Astrocyte of the cerebellum (primary cell): Measurements from ENCODE around the gene GNAL.
"Not testable (repeated sequence)": the region's sequence is repeated elsewhere in the genome, so short reads cannot be mapped to it uniquely, and the experiment has no call there.

Source experiments
- DNase-seq: peaks from one replicate; pipeline ENCODE4 v3.0.0-alpha.2; 2011; ENCODE audit warnings: low read depth
- H3K4me3 ChIP-seq: 2 replicates; pipeline ENCODE4 v1.5.1; 2011; ENCODE audit warnings: mild to moderate bottlenecking, low read depth, low read length, moderate library complexity
- in situ Hi-C: cut with HindIII; loops from 2 replicates; pipeline ENCODE4 v1.10.0; 2017; ENCODE audit warnings: low sequenced_read_pairs
- TF ChIP-seq, protein P1 (sequence below): IDR thresholded peaks from 2 replicates; pipeline ENCODE4 v1.5.1; 2012; ENCODE audit warnings: low read length, low read depth, moderate library complexity, mild to moderate bottlenecking; ENCODE audit errors: missing control alignments

The GNAL gene

DNA sequence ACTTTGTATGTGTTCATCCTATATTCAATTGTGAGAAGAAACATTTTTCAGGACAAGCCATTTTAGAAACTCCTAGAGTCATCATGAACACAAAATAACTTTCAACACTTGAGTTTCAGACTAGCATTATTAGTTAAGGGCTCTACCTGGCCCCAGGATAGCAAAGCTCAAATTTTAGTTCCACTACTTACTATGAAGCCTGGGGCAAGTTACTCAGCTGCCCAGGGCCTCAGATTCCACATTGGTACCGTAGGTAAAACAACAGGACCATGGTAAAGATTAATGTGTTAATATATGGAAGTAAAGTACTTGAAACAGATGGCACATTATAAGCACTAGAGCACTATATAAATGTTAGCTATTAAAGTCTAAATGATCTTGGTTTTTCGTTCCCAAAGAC is 199.7 kb downstream of the GNAL start:
- no peak for DNase-seq
- in situ Hi-C loops, result no loop called here
- TF ChIP-seq, protein P1, sequence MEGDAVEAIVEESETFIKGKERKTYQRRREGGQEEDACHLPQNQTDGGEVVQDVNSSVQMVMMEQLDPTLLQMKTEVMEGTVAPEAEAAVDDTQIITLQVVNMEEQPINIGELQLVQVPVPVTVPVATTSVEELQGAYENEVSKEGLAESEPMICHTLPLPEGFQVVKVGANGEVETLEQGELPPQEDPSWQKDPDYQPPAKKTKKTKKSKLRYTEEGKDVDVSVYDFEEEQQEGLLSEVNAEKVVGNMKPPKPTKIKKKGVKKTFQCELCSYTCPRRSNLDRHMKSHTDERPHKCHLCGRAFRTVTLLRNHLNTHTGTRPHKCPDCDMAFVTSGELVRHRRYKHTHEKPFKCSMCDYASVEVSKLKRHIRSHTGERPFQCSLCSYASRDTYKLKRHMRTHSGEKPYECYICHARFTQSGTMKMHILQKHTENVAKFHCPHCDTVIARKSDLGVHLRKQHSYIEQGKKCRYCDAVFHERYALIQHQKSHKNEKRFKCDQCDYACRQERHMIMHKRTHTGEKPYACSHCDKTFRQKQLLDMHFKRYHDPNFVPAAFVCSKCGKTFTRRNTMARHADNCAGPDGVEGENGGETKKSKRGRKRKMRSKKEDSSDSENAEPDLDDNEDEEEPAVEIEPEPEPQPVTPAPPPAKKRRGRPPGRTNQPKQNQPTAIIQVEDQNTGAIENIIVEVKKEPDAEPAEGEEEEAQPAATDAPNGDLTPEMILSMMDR, result no peak
- H3K4me3 ChIP-seq, result no peak overlapping the region

DNA sequence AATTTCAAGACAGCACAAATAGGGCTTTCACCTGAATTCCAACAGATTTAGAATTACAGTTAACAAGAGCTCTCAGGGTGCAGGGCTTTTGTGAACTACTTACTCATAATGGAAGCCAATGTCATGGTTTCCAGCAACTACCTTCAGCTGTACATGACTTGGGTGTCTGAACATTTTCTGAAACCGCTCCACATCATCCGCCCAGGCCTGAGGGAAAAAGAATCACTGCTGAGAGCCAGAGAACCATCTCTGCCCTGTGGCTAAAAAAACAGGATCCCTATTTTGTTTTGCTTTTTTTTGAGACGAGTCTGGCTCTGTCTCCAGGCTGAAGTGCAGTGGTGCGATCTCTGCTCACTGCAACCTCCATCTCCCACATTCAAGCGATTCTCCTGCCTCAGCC is 200.2 kb downstream of the GNAL start:
- TF ChIP-seq, protein P1, result no peak
- DNase-seq, result no peak
- in situ Hi-C loops, result no loop called here
- no peak overlapping the region for H3K4me3 ChIP-seq

DNA sequence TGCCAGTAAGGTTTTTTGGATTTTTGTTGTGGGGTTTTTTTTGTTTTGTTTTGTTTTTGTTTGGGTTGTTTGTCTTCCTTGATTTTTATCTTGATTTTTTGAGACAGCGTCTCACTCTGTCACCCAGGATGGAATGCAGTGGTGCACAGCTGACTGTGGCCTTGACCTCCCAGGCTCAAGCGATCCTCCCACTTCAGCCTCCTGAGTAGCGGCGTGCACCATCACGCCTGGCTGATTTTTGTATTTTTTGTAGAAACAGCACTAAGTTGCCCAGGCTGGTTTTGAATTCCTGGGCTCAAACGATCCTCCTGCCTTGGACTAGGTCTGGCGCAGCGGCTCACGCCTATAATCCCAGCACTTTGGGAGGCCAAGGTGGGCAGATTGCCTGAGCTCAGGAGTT is 202.7 kb downstream of the GNAL start:
- in situ Hi-C loops, result no loop called here
- no peak for DNase-seq
- no peak overlapping the region for H3K4me3 ChIP-seq
- TF ChIP-seq, protein P1, result no peak

DNA sequence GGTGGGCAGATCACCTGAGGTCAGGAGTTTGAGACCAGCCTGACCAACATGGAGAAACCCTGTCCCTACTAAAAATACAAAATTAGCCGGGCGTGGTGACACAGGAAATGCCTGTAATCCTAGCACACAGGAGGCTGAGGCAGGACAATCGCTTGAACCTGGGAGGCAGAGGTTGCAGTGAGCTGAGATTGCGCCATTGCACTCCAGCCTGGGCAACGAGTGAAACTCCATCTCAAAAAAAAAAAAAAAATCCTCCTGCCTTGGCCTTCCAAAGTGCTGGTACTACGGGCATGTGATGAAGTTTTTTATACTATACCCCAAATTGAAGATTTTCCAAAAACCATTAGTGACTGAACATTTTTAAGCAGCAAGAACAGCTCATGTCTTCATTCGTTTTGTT is 203.4 kb downstream of the GNAL start:
- DNase-seq, in situ Hi-C loops, H3K4me3 ChIP-seq: not testable (repeated sequence)

DNA sequence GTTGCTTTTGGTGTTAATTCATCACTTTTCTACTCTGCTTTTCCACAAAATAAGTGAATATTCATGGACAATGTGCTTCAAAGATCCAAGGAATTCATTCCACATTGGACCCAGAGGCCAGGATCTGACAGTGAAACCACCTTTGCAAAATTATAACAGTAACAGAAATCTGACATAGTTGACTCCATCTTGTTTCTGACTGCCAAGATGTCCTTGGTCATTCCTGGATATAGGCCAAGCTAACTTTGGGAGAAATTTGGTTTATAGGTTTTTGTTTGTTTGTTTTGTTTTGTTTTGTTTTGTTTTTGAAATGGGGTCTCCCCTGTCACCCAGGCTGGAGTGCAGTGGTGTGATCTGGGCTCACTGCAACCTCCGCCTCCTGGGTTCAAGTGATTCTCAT is 208.7 kb downstream of the GNAL start:
- in situ Hi-C loops, result no loop called here
- TF ChIP-seq, protein P1, result no peak
- no peak for DNase-seq
- no peak overlapping the region for H3K4me3 ChIP-seq

DNA sequence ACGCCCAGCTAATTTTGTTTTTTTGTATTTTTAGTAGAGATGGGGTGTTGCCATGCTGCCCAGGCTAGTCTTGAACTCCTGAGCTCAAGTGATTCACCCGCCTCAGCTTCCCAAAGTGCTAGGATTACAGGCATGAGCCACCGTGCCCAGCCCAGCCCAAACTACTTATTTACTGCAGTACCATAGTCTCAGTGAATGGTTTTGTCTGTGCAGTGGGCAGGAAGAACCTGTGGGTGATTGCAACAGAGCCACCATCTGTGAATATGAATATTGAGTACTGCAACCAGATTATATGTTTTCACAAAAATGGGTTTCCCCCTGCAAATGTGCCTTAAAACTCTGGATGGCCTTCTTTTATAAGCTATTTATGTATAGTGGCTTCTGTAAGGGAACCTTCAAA is 210.0 kb downstream of the GNAL start:
- in situ Hi-C loops, result no loop called here
- DNase-seq, result no peak
- TF ChIP-seq, protein P1, result no peak
- no peak overlapping the region for H3K4me3 ChIP-seq

DNA sequence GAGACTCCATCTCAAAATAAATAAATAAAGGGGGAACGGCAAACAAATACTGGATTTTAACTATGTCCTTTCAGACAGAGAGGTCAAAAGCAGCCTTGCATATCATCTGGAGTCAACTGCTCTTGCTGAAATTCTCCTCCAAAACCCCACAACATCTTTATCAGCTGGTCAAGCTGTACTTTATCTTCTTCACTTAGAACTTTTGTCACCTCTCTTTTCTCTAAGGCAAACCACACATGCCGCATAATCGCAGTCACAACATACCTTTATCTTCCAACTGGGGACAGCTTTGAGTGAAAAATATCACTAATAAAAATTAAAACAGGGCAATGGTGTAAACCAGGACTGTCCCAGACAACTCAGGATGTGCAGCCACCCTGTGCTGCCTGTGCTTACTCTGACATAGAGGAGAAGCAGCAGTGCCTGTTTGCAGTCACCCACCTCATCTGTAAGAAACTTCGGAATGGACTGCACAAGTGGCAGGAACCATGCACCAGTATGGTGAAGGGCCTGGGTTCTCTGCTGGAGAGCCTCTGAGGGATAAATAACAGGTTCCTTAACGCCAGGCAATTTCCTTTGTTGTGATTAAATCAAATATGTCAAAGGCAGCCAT is 212.9 kb downstream of the GNAL start:
- H3K4me3 ChIP-seq, result no peak overlapping the region
- in situ Hi-C loops, result no loop called here
- no peak for DNase-seq
- TF ChIP-seq, protein P1, result no peak
